Heart left ventricle (tissue), 13 donors: ENCODE results near the gene HTR6.

ENCODE experiments used
- POLR2A ChIP-seq, 2 donors: fragments of 450-650 bp; IDR thresholded peaks; one replicate each; pipeline ENCODE4 v1.6.1; 2017; ENCODE audit warnings: antibody characterized with exemption in 2 of 2, mild to moderate bottlenecking in 2 of 2, moderate library complexity in 2 of 2
- TF ChIP-seq, protein P1 (sequence below), 12 donors: fragments of 200-600 bp; sonication (generic) in 4 of 12; IDR thresholded peaks; one replicate each; pipeline versions ENCODE4 v1.5.0 to v1.8.0; 2018 to 2022; ENCODE audit warnings: antibody characterized with exemption in 12 of 12, mild to moderate bottlenecking in 5 of 12
- donor health status: ischemic (EF 13 %, LVEDD 7.1; RV severe dilation, severe dysfunction).
- donor health status: DM: no; HTN: yes; CAD: no.
- donor health status: DM: no; HTN: no; CAD: no.
- donor health status: ischemic (EF 25% LVEDD 6.9; RV normal size, moderate dysfunction).
- donor health status: ischemic (EF 25% LVEDD 5.7; RV mildly dilated, moderate dysfunction).
- donor health status: ischemic (EF 35%, LVEDD 5.7; RV mildly dilated, moderate dysfunction).
- donor health status: nonischemic (EF 11% LVEDD 7.7; RV severe dilation, severe dysfunction).
- donor health status: DM: yes; HTN: yes; CAD: no.
- donor health status: PGD.
- donor health status: ischemic (EF 29% LVEDD 5.4; RV normal size, mild dysfunction).
- donor health status: nonischemic (EF 23%, LVEDD 6.1; RV moderate dilation, normal function).

DNA sequence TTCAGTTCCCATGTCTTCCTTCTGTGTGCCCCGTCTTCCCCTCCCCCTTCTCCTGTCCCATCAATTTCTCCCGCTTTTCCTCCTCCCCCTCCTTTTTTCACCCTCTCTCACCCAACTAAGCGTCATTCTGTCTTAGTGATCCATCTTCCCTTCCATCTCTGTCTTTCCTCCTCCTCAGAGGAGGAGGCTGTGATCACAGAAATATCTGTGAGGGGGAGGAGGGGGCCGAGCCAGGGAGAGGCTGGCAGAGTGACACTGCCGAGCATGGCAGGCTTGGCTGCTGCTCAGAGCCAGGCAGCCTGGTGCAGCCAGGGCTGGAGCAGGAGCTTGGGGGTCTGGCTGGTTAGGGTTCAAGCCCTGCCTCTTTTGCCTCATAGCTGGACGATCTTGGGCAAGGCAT, 7.6 kb downstream of the HTR6 start:
- TF ChIP-seq, protein P1, sequence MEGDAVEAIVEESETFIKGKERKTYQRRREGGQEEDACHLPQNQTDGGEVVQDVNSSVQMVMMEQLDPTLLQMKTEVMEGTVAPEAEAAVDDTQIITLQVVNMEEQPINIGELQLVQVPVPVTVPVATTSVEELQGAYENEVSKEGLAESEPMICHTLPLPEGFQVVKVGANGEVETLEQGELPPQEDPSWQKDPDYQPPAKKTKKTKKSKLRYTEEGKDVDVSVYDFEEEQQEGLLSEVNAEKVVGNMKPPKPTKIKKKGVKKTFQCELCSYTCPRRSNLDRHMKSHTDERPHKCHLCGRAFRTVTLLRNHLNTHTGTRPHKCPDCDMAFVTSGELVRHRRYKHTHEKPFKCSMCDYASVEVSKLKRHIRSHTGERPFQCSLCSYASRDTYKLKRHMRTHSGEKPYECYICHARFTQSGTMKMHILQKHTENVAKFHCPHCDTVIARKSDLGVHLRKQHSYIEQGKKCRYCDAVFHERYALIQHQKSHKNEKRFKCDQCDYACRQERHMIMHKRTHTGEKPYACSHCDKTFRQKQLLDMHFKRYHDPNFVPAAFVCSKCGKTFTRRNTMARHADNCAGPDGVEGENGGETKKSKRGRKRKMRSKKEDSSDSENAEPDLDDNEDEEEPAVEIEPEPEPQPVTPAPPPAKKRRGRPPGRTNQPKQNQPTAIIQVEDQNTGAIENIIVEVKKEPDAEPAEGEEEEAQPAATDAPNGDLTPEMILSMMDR (IDR thresholded peaks at IDR 0.05), result no peak
- TF ChIP-seq POLR2A (IDR thresholded peaks at IDR 0.05), result no peak
